Measurements from ENCODE around the gene TMEM74B. TPM values are rescaled to one million over a fixed set of nuclear protein-coding genes. Genes with fewer than 3 reads are reported as not detected.

TMEM74B gene
- polyA plus RNA-seq, 3 donors = not detected

DNA sequence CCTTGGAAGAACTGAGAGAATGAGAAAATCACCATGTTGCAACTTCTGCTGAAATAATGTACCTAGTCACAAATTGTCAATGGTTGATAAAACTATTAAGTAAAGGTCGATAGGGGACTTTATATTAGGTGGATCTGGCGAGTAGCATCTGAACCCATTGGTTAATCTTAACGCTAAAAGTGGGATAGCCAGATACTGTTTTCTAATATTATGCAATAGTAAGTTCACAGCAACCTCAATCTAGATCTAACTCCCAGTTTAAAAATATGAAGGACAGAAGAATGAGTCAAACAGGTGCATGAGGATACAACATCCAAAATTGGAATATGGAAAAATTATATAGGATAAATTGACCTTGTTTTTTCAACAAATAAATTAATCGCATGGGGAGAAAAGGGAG, 47.5 kb downstream of the TMEM74B start:
- H3K9me3 ChIP-seq (replicated peaks in 1 of 2; ENCODE audit: control insufficient read depth in 1 of 2, insufficient read depth in 1 of 2, low read length in 2 of 2) = no peaks in the 10 kb centered on the region
- H3K27ac Mint-ChIP-seq = no peak overlapping the region
- peaks cover 60% of the 10 kb centered on the region for H4K20me1 ChIP-seq (ENCODE audit: insufficient read depth, low read length)
- H3K4me2 ChIP-seq (replicated peaks; ENCODE audit: extremely low read depth, low read length, poor library complexity, severe bottlenecking) = no peak overlapping the region
- peaks cover 0 to 6% (median 2%) of the 10 kb centered on the region in 7 donors for H3K9me3 Mint-ChIP-seq
- peaks cover 28% of the 10 kb centered on the region for H3K79me2 ChIP-seq (ENCODE audit: insufficient read depth, low read length)
- WGBS (ENCODE audit: insufficient coverage) = no CpG with 5 or more reads among the region's 4 CpGs
- H3K27ac ChIP-seq (ENCODE audit: low read depth in 1 of 2, low read length in 2 of 2) = no peak overlapping the region
- no peak overlapping the region for H2AFZ ChIP-seq (ENCODE audit: insufficient read depth, low read depth, low read length, poor library complexity, severe bottlenecking)
- H3K36me3 ChIP-seq (replicated peaks in 1 of 2; ENCODE audit: control insufficient read depth in 1 of 2, insufficient read depth in 2 of 2, low read length in 2 of 2) = peaks cover 79 to 95% of the 10 kb centered on the region in 2 donors
- H3K9ac ChIP-seq (ENCODE audit: insufficient read depth, low read length, poor library complexity, severe bottlenecking) = no peak overlapping the region
- no peaks in the 10 kb centered on the region for H3K4me1 ChIP-seq (ENCODE audit: control insufficient read depth in 1 of 2, insufficient read depth in 2 of 2, low read length in 2 of 2)
- no peak for DNase-seq
- TF ChIP-seq CTCF (IDR thresholded peaks at IDR 0.05) = no peak
- no peak overlapping the region for H3K4me3 Mint-ChIP-seq
- no peaks in the 10 kb centered on the region for H3K27me3 ChIP-seq (ENCODE audit: control insufficient read depth in 2 of 2, insufficient read depth in 2 of 2, low read length in 2 of 2)
- no peaks in the 10 kb centered on the region for H3K4me1 Mint-ChIP-seq
- H3K27me3 Mint-ChIP-seq (ENCODE audit: low read depth in 3 of 3) = peaks cover 0 to 1% (median 0%) of the 10 kb centered on the region in 3 donors
- H3K4me3 ChIP-seq (replicated peaks in 1 of 3; ENCODE audit: low read depth in 2 of 3, low read length in 3 of 3) = no peak overlapping the region
- H3K36me3 Mint-ChIP-seq = peaks cover 81 to 92% of the 10 kb centered on the region in 2 donors
- intact Hi-C loops (cut with micrococcal nuclease) = no loop called here

- H3K4me1 ChIP-seq (ENCODE audit: control insufficient read depth in 1 of 2, insufficient read depth in 2 of 2, low read length in 2 of 2) = peaks cover 17% of the 10 kb centered on the region in 2 donors
- no peak overlapping the region for H3K4me2 ChIP-seq (replicated peaks; ENCODE audit: extremely low read depth, low read length, poor library complexity, severe bottlenecking)
- Mint-ChIP-seq H3K4me3 (no peak overlapping the region), H3K36me3 (peaks cover 81 to 90% of the 10 kb centered on the region in 2 donors), H3K4me1 (peaks cover 19% of the 10 kb centered on the region), H3K27ac (peak overlapping the region in 3 of 7 donors; percentile 3 to 41 (median 6)), H3K9me3 (peaks cover 0 to 7% (median 4%) of the 10 kb centered on the region in 7 donors), H3K27me3 (ENCODE audit: low read depth in 3 of 3) (peaks cover 0 to 1% (median 0%) of the 10 kb centered on the region in 3 donors)
- no peaks in the 10 kb centered on the region for H3K27me3 ChIP-seq (ENCODE audit: control insufficient read depth in 2 of 2, insufficient read depth in 2 of 2, low read length in 2 of 2)
- no peak for TF ChIP-seq CTCF (IDR thresholded peaks at IDR 0.05)
- no peak overlapping the region for H3K4me3 ChIP-seq (replicated peaks in 1 of 3; ENCODE audit: low read depth in 2 of 3, low read length in 3 of 3)
- no peak overlapping the region for H2AFZ ChIP-seq (ENCODE audit: insufficient read depth, low read depth, low read length, poor library complexity, severe bottlenecking)
- no peak overlapping the region for H3K27ac ChIP-seq (ENCODE audit: low read depth in 1 of 2, low read length in 2 of 2)
- H4K20me1 ChIP-seq (ENCODE audit: insufficient read depth, low read length) = peaks cover 52% of the 10 kb centered on the region
- 96% methylated on average over 12 of the region's 12 CpGs for WGBS (ENCODE audit: insufficient coverage)
- H3K9ac ChIP-seq (ENCODE audit: insufficient read depth, low read length, poor library complexity, severe bottlenecking) = no peak overlapping the region
- DNase-seq = no peak
- peaks cover 65 to 91% of the 10 kb centered on the region in 2 donors for H3K36me3 ChIP-seq (replicated peaks in 1 of 2; ENCODE audit: control insufficient read depth in 1 of 2, insufficient read depth in 2 of 2, low read length in 2 of 2)
- H3K79me2 ChIP-seq (ENCODE audit: insufficient read depth, low read length) = peaks cover 42% of the 10 kb centered on the region
- no peaks in the 10 kb centered on the region for H3K9me3 ChIP-seq (replicated peaks in 1 of 2; ENCODE audit: control insufficient read depth in 1 of 2, insufficient read depth in 1 of 2, low read length in 2 of 2)
- intact Hi-C loops (cut with micrococcal nuclease) = no loop called here
Measured at GRCh38 chr20:1134836-1135235, 49.9 kb downstream of the TMEM74B start.

Data from CD14-positive monocyte (primary cell).